RWPE1 (cell line): ENCODE measurements around the gene KIAA1217.

Experiments
- CTCF ChIA-PET: fragments of 350-600 bp; sonication (Branson Sonifier 250); formaldehyde crosslinking; extraction: SDS; loops from one replicate; lab custom pipeline; 2021; lab: Yijun Ruan, JAX
- POLR2A ChIA-PET: fragments of 400-600 bp; formaldehyde crosslinking; extraction: SDS; loops from one replicate; lab custom pipeline; 2020; ENCODE audit warnings: antibody characterized with exemption; ENCODE audit not compliant: low non-redundant PET; lab: Yijun Ruan, JAX
- DNase-seq: peaks from one replicate; pipeline ENCODE4 v3.0.0; 2012; ENCODE audit warnings: low spot score
- H3K27ac ChIP-seq: fragments of 450-650 bp; 2 replicates; pipeline ENCODE4 v1.5.1; 2017
- TF ChIP-seq, protein P1 (sequence below): fragments of 450-650 bp; conservative IDR thresholded peaks from 2 replicates; pipeline ENCODE4 v1.5.1; 2017; ENCODE audit warnings: low read depth, mild to moderate bottlenecking

Gene KIAA1217

DNA sequence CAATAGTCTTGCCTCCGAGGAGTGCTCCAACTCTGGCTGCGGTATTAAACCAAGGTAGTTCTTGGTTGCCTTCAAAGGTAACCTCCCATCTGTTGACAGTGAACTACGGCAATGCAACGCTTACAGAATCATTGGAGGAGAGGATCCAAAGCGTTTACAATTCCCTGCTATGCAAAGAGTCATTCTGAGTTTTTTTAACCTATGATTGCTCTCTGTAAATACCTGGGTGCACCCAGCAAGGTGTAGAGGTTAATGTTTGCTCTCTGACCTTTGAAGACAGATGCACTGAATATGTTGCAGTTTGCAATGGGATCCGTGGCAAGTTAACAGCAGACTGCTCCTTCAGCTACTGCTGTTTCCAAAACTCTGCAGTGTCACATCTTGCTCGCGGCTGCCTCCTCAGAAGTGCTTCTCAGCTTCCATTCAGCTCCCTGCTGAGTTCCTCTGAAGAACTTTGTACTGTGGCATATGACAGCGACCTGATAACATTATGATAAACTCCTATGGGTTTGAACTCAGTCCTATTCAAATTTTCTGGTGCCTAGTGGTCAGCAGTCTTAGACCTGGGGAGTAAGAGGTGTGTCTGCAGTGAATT is 29.0 kb downstream of the KIAA1217 start:
- no peak overlapping the region for H3K27ac ChIP-seq
- TF ChIP-seq, protein P1, sequence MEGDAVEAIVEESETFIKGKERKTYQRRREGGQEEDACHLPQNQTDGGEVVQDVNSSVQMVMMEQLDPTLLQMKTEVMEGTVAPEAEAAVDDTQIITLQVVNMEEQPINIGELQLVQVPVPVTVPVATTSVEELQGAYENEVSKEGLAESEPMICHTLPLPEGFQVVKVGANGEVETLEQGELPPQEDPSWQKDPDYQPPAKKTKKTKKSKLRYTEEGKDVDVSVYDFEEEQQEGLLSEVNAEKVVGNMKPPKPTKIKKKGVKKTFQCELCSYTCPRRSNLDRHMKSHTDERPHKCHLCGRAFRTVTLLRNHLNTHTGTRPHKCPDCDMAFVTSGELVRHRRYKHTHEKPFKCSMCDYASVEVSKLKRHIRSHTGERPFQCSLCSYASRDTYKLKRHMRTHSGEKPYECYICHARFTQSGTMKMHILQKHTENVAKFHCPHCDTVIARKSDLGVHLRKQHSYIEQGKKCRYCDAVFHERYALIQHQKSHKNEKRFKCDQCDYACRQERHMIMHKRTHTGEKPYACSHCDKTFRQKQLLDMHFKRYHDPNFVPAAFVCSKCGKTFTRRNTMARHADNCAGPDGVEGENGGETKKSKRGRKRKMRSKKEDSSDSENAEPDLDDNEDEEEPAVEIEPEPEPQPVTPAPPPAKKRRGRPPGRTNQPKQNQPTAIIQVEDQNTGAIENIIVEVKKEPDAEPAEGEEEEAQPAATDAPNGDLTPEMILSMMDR: no peak
- DNase-seq: no peak
- CTCF ChIA-PET: interaction anchor here (0.6 kb wide), 2 partner anchors 124 to 954 kb away, joined by 3 to 5 read pairs; no protein-coding TSS in a partner anchor
- POLR2A ChIA-PET: no interaction called here

DNA sequence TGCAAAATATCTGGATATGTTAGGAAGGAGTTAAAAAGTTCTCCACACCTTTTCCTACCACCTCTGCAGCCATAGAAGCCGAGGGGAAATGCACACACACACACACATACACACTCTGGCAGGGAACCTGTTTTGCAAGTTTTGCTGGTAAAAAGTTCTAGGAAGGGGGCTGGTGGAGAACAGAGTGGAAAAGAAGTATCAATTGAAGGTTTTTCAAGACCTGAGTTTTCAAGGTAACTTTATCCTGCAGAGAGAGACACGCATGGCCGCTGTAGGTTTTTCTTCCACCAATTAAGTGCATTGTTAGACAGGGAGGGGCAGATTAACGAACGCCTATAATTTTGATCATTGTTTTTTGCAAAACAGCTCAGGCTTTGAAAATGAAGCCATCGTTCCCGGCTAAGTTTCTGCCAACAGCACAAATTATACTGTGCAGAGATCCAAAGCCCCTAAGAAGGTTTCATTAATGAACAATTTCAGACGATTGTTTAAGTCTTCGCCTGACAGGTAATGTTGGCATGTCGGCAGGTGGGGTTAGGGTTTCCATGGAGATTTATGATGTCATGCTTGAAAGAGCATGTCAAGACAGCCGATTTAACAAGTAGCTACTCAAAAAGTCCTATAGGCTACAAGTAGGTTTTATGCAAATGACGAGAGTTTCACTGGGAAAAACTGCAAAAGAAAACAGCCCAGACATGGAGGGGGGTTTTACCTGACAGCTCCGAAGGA is 29.7 kb downstream of the KIAA1217 start:
- ChIA-PET POLR2A (interaction anchor here (0.7 kb wide), 1 partner anchor 17 kb away, joined by 5 read pairs; no protein-coding TSS in a partner anchor), CTCF (interaction anchor here (0.6 to 1.0 kb wide), 4 partner anchors 53 to 955 kb away, joined by 3 to 5 read pairs (median 3); no protein-coding TSS in a partner anchor)
- TF ChIP-seq, protein P1: no peak
- no peak overlapping the region for H3K27ac ChIP-seq
- peak; percentile 85 for DNase-seq

DNA sequence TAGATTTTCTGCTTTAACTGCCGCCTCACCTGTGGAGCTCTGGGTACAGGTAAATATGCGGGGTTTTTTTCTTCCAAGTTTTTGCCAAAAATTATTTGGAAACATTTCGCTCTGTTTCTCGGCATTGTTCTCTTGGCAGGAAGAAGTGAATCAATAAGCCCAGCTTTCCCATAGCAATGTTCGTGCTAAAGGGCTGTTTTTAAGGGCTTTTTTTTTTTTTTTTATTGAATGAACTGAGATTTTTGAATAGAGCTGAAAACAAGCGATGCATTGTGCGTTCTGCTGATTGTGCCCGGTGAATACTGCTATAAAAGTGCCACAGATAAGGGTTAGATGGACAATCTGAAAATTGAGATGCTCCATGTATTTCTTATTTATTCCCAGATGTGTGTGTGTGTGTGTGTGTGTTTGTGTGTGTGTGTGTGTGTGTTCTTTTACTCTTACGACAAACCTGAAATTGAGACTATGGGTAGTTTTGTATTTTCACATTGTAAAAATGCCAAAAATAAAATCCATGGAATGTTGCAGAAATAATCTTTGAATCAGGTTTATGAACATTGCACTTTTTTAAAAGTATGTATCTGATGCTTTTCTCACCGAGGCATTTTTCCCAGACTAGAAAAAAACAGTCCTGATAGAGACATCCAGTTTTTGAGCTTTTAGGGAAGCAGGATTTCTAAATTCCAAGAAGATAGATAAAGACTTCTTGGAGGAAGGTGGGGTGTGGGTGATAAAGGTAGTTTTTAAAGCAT is 30.5 kb downstream of the KIAA1217 start:
- DNase-seq: no peak
- ChIA-PET CTCF (interaction anchor here (0.7 to 1.0 kb wide), 2 partner anchors 53 to 155 kb away, joined by 3 read pairs; no protein-coding TSS in a partner anchor), POLR2A (interaction anchor here (0.7 kb wide), 1 partner anchor 16 kb away, joined by 5 read pairs; no protein-coding TSS in a partner anchor)
- no peak overlapping the region for H3K27ac ChIP-seq
- TF ChIP-seq, protein P1: no peak

DNA sequence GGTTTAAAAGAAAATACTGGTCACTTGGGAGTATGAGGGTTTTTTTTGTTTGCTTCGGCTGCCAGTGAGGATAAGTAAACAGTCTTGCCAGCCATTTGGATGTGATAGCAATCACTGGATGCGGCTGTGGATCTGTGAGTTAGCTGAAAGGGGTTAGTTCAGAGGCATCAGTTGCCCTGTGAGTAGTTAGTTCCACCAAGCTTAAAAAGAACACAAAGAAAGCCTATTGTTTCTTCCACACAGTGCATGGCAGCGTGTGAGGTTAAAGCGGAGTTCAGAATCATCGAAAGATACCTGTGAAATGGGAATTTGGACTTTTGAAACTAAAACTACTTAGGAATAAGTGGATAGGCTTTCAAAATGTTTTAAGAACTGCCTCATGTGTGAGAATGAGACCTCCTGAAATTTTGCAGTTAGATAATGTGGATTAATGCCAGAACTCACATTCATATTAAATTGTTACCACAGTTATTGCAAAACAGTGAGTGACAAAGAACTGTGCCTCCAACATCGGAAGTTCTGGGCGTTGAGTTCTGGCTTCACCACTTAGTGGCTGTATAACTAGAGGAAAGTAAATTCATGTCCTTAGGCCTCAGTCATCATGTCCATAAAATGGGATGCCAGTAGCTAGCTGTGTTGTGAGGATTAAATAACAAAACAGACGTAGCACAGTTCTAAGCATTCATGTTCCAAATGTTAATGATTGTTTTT is 31.3 kb downstream of the KIAA1217 start:
- H3K27ac ChIP-seq: no peak overlapping the region
- POLR2A ChIA-PET: no interaction called here
- TF ChIP-seq, protein P1: no peak
- CTCF ChIA-PET: no interaction called here
- DNase-seq: no peak

DNA sequence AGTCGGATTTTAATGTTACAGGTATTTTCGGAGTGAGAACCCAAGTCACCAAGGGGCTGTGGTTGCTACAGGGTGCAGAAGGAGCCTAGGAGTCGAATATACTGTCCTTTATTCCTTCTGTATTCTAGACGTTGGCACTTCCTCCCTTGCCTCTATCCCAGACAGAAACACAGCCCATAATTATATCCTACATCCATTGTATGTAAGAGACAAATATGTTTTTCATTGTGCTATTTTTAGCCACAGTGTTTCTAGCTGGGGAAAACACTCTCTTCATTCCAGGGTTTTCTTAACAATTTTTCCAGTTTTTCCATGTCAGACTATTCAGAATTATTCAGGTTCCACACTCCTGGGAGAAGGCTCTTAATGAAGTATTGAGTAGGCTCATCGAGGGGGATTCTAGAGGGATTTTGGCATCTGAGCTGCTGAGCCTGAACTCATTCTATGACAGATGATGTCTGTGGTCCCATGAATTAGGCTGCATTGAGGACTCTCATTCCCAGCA is 32.6 kb downstream of the KIAA1217 start:
- DNase-seq: no peak
- POLR2A ChIA-PET: no interaction called here
- H3K27ac ChIP-seq: no peak overlapping the region
- TF ChIP-seq, protein P1: no peak
- CTCF ChIA-PET: interaction anchor here (0.6 kb wide), 1 partner anchor 119 kb away, joined by 5 read pairs; no protein-coding TSS in a partner anchor
